Common myeloid progenitor, CD34-positive (primary cell): ENCODE results near the gene TMEM45B.
"Not testable (repeated sequence)": the region's sequence is repeated elsewhere in the genome, so short reads cannot be mapped to it uniquely, and the experiment has no call there.

Source experiments
- CTCF ChIA-PET: fragments of 350-600 bp; sonication (Branson Sonifier 250); formaldehyde crosslinking; loops from one replicate; lab custom pipeline; 2021; ENCODE audit warnings: antibody characterized with exemption; lab: Charles Lee
- POLR2A ChIA-PET: fragments of 350-600 bp; sonication (Branson Sonifier 250); formaldehyde crosslinking; loops from one replicate; lab custom pipeline; 2021; ENCODE audit warnings: antibody characterized with exemption; lab: Charles Lee
- DNase-seq, 3 donors: peaks; one replicate each; pipeline versions ENCODE4 v3.0.0 to v3.0.0-alpha.2; 2013
- H3K27ac ChIP-seq, 2 experiments: 1 replicate in 1 of 2; 2 replicates in 1 of 2; pipeline ENCODE4 v1.7.0; 2013; ENCODE audit warnings: inconsistent platforms in 2 of 2, low read length in 2 of 2, mild to moderate bottlenecking in 2 of 2, low read depth in 1 of 2, moderate library complexity in 1 of 2; ENCODE audit not compliant: severe bottlenecking in 2 of 2, insufficient read depth in 1 of 2, poor library complexity in 1 of 2
- H3K27me3 ChIP-seq, 5 experiments: replicated peaks in 2 of 5; 1 replicate in 3 of 5; 2 replicates in 2 of 5; pipeline versions ENCODE4 v1.6.1 to v1.7.0; 2013; ENCODE audit warnings: low read length in 4 of 5, mild to moderate bottlenecking in 2 of 5, moderate library complexity in 2 of 5, inconsistent platforms in 1 of 5; ENCODE audit not compliant: insufficient read depth in 5 of 5, control insufficient read depth in 4 of 5
- H3K36me3 ChIP-seq, 4 experiments: 1 replicate in 2 of 4; 2 replicates in 2 of 4; pipeline versions ENCODE4 v1.6.1 to v1.7.0; 2013; ENCODE audit warnings: low read length in 3 of 4, control low read depth in 1 of 4, mild to moderate bottlenecking in 1 of 4; ENCODE audit not compliant: control insufficient read depth in 4 of 4, insufficient read depth in 4 of 4
- H3K4me1 ChIP-seq, 4 experiments: 1 replicate in 3 of 4; 2 replicates in 1 of 4; pipeline versions ENCODE4 v1.6.1 to v1.7.1; 2013; ENCODE audit warnings: low read length in 3 of 4, mild to moderate bottlenecking in 3 of 4, control low read depth in 1 of 4, inconsistent platforms in 1 of 4, moderate library complexity in 1 of 4; ENCODE audit not compliant: control insufficient read depth in 4 of 4, insufficient read depth in 4 of 4; ENCODE audit errors: control extremely low read depth in 1 of 4
- H3K4me3 ChIP-seq, 7 experiments: 1 replicate in 4 of 7; 2 replicates in 3 of 7; pipeline versions ENCODE4 v1.5.1 to v1.7.0; 2013; ENCODE audit warnings: mild to moderate bottlenecking in 7 of 7, low read length in 6 of 7, moderate library complexity in 6 of 7, inconsistent platforms in 2 of 7, low read depth in 2 of 7, control low read depth in 1 of 7; ENCODE audit not compliant: insufficient read depth in 4 of 7, control insufficient read depth in 1 of 7; ENCODE audit errors: extremely low read depth in 1 of 7
- H3K9me3 ChIP-seq, 5 experiments: 1 replicate in 4 of 5; 2 replicates in 1 of 5; pipeline versions ENCODE4 v1.6.1 to v1.7.1; 2013; ENCODE audit warnings: low read length in 4 of 5, mild to moderate bottlenecking in 2 of 5, inconsistent platforms in 1 of 5, low read depth in 1 of 5, moderate library complexity in 1 of 5; ENCODE audit not compliant: control insufficient read depth in 4 of 5, insufficient read depth in 2 of 5; ENCODE audit errors: control extremely low read depth in 1 of 5
- WGBS: methylation state at CpG from one replicate; pipeline ENCODE4 v1.1.5; 2013; ENCODE audit not compliant: insufficient coverage; 5-methylcytosine and 5-hydroxymethylcytosine counted together

TMEM45B gene

GRCh38 chr11:129771456-129771855 lies 44.2 kb upstream of the TMEM45B start:
- WGBS = no CpG with 5 or more reads among the region's 1 CpG
- DNase-seq, H3K27ac ChIP-seq, H3K27me3 ChIP-seq, H3K4me3 ChIP-seq, POLR2A ChIA-PET, H3K4me1 ChIP-seq, H3K36me3 ChIP-seq, CTCF ChIA-PET: not testable (repeated sequence)
- H3K9me3 ChIP-seq = peaks cover 0 to 14% (median 0%) of the 10 kb centered on the region in 5 experiments

DNA sequence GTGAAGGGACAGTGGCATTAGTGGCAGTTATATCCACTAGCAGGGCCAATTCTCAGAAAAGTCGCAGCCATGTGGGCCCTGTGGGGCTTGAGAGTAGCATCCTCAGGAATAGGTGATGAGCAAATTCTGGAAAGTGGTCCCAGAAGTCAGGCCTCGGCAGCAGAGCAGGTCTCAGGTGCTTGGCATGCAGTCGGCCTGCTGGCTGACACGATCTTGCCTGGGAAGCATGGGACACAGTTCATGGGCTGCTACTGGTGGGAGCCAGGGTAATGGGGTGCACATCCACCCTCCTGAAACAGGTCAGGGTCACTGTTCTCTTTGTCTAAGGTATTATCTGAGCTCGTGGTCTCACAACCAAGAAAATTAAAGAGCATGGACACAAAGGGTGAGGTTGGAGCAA lies 36.8 kb upstream of the TMEM45B start:
- Histone ChIP-seq H3K36me3 (no peaks in the 10 kb centered on the region), H3K27me3 (peaks cover 0 to 4% (median 0%) of the 10 kb centered on the region in 5 experiments), H3K4me3 (no peak overlapping the region), H3K27ac (no peak overlapping the region), H3K9me3 (peaks cover 0 to 2% (median 0%) of the 10 kb centered on the region in 5 experiments), H3K4me1 (no peaks in the 10 kb centered on the region)
- DNase-seq = no peak
- POLR2A ChIA-PET = no interaction called here
- WGBS = 91% methylated on average over 5 of the region's 5 CpGs
- CTCF ChIA-PET = interaction anchor here (1.8 kb wide), 1 partner anchor 29 kb away, joined by 4 read pairs; no protein-coding TSS in a partner anchor

DNA sequence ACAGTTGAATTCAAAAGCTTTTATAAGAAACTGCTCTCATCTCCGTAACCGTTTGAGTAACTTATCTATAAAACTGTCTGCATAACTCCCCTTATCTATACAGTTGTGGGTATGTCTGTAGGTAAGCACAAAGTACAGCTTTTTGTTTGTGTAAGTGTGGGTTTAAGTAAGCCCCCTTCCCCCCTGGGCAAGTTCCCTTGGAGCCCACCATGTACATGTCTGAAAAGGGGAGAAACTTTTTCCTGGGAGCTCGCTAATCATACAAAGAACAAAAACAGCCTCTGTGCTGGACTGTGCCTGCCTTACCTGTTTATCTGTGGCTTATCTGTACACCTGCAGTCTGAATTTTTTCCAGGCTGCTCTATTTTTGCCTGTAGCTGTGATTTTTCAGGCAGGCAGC lies 36.3 kb upstream of the TMEM45B start:
- no peak for DNase-seq
- ChIA-PET POLR2A (no interaction called here), CTCF (interaction anchor here (1.8 kb wide), 1 partner anchor 29 kb away, joined by 4 read pairs; no protein-coding TSS in a partner anchor)
- H3K4me1 ChIP-seq = no peaks in the 10 kb centered on the region
- H3K4me3 ChIP-seq = no peak overlapping the region
- H3K9me3 ChIP-seq = peaks cover 0 to 2% (median 0%) of the 10 kb centered on the region in 5 experiments
- peaks cover 0 to 4% (median 0%) of the 10 kb centered on the region in 5 experiments for H3K27me3 ChIP-seq
- no peaks in the 10 kb centered on the region for H3K36me3 ChIP-seq
- WGBS = 100% methylated on average over 1 of the region's 3 CpGs
- H3K27ac ChIP-seq = no peak overlapping the region

GRCh38 chr11:129785383-129786111 lies 30.1 kb upstream of the TMEM45B start:
- POLR2A ChIA-PET = no interaction called here
- Histone ChIP-seq H3K4me1 (no peaks in the 10 kb centered on the region), H3K9me3 (no peaks in the 10 kb centered on the region), H3K4me3 (no peak overlapping the region), H3K27me3 (peaks cover 0 to 3% (median 0%) of the 10 kb centered on the region in 5 experiments), H3K36me3 (no peaks in the 10 kb centered on the region), H3K27ac (no peak overlapping the region)
- 87% methylated on average over 2 of the region's 3 CpGs for WGBS
- CTCF ChIA-PET = interaction anchor here (0.5 to 1.6 kb wide), 2 partner anchors 14 to 97 kb away, joined by 3 to 7 read pairs; no protein-coding TSS in a partner anchor
- peak in 2 of 3 donors; percentile 4 to 15 for DNase-seq

- H3K27me3 ChIP-seq, H3K27ac ChIP-seq, H3K9me3 ChIP-seq, H3K36me3 ChIP-seq, POLR2A ChIA-PET, H3K4me3 ChIP-seq, H3K4me1 ChIP-seq, DNase-seq: not testable (repeated sequence)
- CTCF ChIA-PET = interaction anchor here (0.5 to 1.6 kb wide), 3 partner anchors 13 to 98 kb away, joined by 3 to 7 read pairs (median 3); no protein-coding TSS in a partner anchor
- 93% methylated on average over 2 of the region's 2 CpGs for WGBS
Observed at GRCh38 chr11:129786112-129786416, 29.6 kb upstream of the TMEM45B start.

DNA sequence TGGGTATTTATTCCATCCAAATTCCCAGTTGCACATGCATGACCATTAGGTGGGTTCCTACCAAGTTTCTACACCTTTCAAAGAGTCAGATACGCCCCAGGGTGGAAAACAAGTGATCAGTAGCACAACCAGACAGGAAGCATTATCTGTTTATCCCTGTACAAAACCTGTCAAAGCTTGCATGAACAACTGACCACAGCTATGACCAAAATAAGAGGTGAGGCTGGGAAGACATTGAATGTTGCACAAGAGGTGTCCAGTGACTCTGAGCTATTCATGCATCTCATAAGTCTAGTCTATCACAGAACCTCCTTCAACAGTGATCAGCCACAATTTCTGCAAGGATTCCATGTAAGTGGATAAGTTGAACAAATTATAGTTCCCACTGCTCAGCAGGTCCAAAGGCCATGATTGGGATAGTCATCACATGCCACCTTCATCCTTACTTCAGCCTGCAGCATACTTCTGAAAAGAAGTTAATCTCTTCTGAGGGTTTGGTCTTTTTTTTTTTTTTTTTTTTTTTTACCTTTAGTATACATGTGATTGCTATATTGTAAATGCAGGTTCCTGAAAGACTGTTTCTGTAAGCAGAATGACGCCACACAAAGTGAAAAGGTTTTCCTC lies 28.0 kb upstream of the TMEM45B start:
- no peak for DNase-seq
- CTCF ChIA-PET = no interaction called here

GRCh38 chr11:129788278-129788677 lies 27.4 kb upstream of the TMEM45B start:
- ChIA-PET CTCF (no interaction called here), POLR2A (no interaction called here)
- DNase-seq = no peak
- Histone ChIP-seq H3K4me1 (no peaks in the 10 kb centered on the region), H3K9me3 (no peaks in the 10 kb centered on the region), H3K4me3 (no peak overlapping the region), H3K36me3 (no peaks in the 10 kb centered on the region), H3K27me3 (peaks cover 0 to 3% (median 0%) of the 10 kb centered on the region in 5 experiments), H3K27ac (no peak overlapping the region)
- WGBS = no CpG with 5 or more reads among the region's 2 CpGs

More for the DNA sequence above, 28.0 kb upstream of the TMEM45B start:
- no peak overlapping the region for H3K27ac ChIP-seq
- POLR2A ChIA-PET = no interaction called here
- H3K4me3 ChIP-seq = no peak overlapping the region
- WGBS = 92% methylated on average over 2 of the region's 2 CpGs
- H3K9me3 ChIP-seq = no peaks in the 10 kb centered on the region
- H3K27me3 ChIP-seq = peaks cover 0 to 3% (median 0%) of the 10 kb centered on the region in 5 experiments
- H3K4me1 ChIP-seq = no peaks in the 10 kb centered on the region
- no peaks in the 10 kb centered on the region for H3K36me3 ChIP-seq
